AG09309 (cell line): ENCODE results near the gene ZC3H15.

Experiments used
- DNase-seq: peaks from one replicate; pipeline ENCODE4 v3.0.0-alpha.2; 2010; ENCODE audit warnings: low read depth
- H3K4me3 ChIP-seq: 2 replicates; pipeline ENCODE4 v1.5.1; 2011; ENCODE audit warnings: mild to moderate bottlenecking, low read depth, low read length, moderate library complexity; ENCODE audit not compliant: control insufficient read depth
- TF ChIP-seq, protein P1 (sequence below): IDR thresholded peaks from 2 replicates; pipeline ENCODE4 v1.5.1; 2011; ENCODE audit warnings: mild to moderate bottlenecking, low read depth, low read length, inconsistent platforms; ENCODE audit not compliant: insufficient read depth, control insufficient read depth; ENCODE audit errors: missing control alignments

ZC3H15 gene

DNA sequence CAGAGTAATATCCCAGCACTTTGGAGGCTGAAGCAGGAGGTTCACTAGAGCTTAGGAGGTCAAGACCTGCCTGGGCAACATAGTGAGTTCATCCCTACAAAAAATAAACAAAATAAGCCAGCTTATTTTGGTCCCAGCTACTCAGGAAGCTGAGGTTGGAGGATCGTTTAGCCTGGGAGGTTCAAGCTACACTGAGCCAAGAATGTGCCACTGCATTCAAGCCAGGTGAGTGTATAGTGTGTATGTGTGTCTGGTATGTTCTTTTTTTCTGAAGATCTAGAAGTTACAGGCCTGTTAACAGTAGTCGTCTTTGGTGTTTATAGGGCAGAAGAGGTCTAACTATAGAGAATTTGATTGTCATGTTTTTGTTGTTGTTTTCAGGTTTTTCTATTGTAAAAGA, 40.2 kb downstream of the ZC3H15 start:
- DNase-seq, result no peak

DNA sequence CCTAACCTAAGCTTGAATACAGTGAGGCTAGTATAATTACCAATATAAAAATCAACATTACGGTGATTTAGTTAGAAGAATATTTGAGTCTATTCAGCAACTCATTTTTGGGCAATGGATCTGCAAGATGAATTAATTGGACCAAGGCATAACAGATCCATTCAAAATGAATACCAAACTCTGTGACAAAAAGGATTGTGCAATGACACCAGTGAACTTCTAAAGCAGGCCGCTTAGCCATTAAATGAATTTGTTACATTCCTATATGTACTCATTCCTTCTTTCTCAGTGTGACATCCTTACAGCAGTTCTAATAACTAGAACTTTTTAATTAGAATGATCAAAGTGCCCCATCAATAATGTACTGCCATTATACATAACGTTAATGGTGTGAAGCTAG, 44.3 kb downstream of the ZC3H15 start:
- DNase-seq, result no peak
- H3K4me3 ChIP-seq, result no peak overlapping the region
- TF ChIP-seq, protein P1, sequence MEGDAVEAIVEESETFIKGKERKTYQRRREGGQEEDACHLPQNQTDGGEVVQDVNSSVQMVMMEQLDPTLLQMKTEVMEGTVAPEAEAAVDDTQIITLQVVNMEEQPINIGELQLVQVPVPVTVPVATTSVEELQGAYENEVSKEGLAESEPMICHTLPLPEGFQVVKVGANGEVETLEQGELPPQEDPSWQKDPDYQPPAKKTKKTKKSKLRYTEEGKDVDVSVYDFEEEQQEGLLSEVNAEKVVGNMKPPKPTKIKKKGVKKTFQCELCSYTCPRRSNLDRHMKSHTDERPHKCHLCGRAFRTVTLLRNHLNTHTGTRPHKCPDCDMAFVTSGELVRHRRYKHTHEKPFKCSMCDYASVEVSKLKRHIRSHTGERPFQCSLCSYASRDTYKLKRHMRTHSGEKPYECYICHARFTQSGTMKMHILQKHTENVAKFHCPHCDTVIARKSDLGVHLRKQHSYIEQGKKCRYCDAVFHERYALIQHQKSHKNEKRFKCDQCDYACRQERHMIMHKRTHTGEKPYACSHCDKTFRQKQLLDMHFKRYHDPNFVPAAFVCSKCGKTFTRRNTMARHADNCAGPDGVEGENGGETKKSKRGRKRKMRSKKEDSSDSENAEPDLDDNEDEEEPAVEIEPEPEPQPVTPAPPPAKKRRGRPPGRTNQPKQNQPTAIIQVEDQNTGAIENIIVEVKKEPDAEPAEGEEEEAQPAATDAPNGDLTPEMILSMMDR, result no peak

More for the DNA sequence above, 40.2 kb downstream of the ZC3H15 start:
- TF ChIP-seq, protein P1, result no peak
- no peak overlapping the region for H3K4me3 ChIP-seq

DNA sequence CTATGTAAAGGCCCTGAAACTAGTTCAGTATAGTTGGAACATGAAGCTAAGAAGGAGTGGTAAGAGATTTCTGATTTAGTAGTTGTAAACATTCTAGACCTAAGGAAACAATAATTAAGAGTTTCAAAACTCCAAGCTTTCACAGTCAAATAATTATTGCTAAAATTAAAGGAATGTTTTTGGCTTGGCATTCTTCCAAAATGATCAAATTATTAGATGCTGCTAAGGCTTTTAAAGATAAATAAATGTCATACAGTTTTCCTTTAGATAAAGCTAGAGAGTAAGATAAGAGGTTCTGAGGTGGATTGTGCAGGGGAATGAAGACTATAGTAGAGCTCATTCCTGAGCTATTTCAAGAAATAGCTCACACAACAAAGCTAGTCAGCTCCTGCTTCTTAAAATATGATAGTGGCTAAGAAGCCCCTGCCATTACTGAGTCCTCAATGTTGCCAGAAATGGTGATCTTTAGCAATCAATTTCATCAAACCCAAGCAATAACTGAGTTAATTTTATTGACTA, 45.3 kb downstream of the ZC3H15 start:
- H3K4me3 ChIP-seq, result no peak overlapping the region
- no peak for DNase-seq
- TF ChIP-seq, protein P1, result no peak

DNA sequence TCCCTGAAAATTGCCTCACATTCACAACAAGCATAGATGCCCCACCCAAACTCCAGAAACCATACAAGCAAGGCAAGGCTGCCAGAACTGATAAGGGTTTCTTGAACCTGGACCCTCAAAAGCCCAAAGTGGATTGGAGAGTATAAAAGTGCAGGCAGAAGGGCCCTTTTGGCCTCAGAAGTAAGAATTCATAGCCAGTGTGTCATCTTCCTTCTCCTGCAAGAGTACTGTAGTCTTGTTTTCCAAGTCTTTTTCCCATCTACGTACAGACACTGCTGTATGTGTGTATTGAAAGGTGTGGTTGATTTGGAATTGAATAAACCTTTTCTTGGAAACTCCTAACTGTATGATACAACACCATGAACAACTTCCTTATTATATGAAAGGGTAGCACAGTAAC, 46.8 kb downstream of the ZC3H15 start:
- DNase-seq, result no peak
- TF ChIP-seq, protein P1, result no peak

DNA sequence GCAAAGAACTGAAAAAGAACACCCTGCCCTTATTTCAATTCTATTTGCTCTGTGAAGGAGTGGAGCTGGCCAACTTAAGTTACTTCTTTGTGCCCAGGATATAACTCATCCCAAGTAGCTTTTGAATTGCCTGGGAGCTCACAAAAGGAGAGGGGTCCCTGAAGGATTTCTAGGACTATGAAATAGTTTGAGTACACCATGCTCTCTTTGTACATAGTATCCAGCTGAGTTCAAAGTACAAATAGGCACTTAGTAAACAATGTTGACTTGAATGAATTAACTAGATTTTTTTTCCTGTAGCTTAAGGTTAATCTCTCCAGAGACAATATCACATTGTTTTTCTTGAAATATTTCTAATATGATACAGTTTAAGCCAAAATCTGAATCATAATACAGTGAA, 47.7 kb downstream of the ZC3H15 start:
- DNase-seq, result no peak
- TF ChIP-seq, protein P1, result no peak
- H3K4me3 ChIP-seq, result no peak overlapping the region

More for the DNA sequence above, 46.8 kb downstream of the ZC3H15 start:
- H3K4me3 ChIP-seq, result no peak overlapping the region

DNA sequence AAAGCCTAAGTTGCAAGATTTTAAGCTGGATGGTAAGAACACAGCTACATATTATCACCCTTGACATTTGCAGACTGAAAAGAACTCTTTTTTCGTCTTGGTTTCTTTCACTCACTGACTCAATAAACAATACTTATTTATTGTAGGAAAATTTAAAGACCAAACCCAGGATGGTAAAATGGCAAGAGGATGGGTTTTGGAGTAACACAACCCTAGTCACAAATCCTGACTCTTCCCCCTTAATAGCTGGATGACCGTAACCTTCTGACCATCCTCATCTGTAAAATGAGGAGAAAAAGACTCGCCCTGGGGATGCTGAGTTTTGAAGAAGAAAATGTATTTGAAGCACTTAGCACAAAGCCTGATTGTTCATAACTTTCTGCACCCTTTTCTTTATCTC, 48.3 kb downstream of the ZC3H15 start:
- no peak overlapping the region for H3K4me3 ChIP-seq
- DNase-seq, result no peak
- TF ChIP-seq, protein P1, result no peak

DNA sequence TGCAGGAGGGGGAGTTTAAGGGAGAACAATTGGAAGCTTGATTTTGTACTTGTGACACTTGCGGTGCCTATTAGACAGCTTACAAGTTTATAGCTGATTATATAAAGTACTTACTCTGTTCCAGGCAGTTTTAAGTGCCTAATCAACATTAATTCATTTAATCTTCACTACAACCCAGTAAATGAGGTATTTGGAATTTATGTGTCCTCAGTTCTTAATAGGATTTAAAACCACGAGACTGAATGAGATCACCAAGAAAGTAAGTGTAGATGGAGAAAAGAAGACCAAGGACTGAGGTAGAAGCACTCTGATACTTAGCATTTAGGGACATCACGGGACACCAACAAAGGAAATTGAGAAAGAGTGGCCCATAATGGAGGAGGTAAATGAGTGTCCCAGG, 49.8 kb downstream of the ZC3H15 start:
- TF ChIP-seq, protein P1, result no peak
- no peak for DNase-seq
- no peak overlapping the region for H3K4me3 ChIP-seq
